Calu3 (cell line): ENCODE measurements around the gene GJA1. TPM values are rescaled to one million over a fixed set of nuclear protein-coding genes. Genes with fewer than 3 reads are reported as not detected.

Experiments
- BruUV-seq: library from RNA; stranded (reverse); fragments of 400-500 nt; replicated peaks from 2 replicates; lab custom pipeline; 2021; lab: Mats Ljungman, UMichigan
- CTCF ChIA-PET: fragments of 300-600 bp; sonication (Branson Sonifier 250); formaldehyde crosslinking; loops from one replicate; lab custom pipeline; 2022; ENCODE audit warnings: antibody characterized with exemption; lab: Charles Lee
- DNase-seq: peaks from one replicate; pipeline ENCODE4 v3.0.0; 2022
- H3K27ac Mint-ChIP-seq: one replicate; pipeline ENCODE4 v1.8.0; 2022; ENCODE audit warnings: mixed read lengths; ENCODE audit not compliant: unreplicated experiment
- H3K27me3 Mint-ChIP-seq: one replicate; pipeline ENCODE4 v1.8.0; 2022; ENCODE audit warnings: mixed read lengths; ENCODE audit not compliant: unreplicated experiment
- H3K36me3 Mint-ChIP-seq: one replicate; pipeline ENCODE4 v1.8.0; 2022; ENCODE audit warnings: mild to moderate bottlenecking, moderate library complexity, mixed read lengths; ENCODE audit not compliant: insufficient read depth, unreplicated experiment
- H3K4me1 Mint-ChIP-seq: one replicate; pipeline ENCODE4 v1.8.0; 2022; ENCODE audit warnings: mild to moderate bottlenecking, low read depth, mixed read lengths; ENCODE audit not compliant: unreplicated experiment
- H3K4me3 Mint-ChIP-seq: one replicate; pipeline ENCODE4 v1.8.0; 2022; ENCODE audit warnings: mild to moderate bottlenecking, low read depth, moderate library complexity, mixed read lengths; ENCODE audit not compliant: unreplicated experiment
- H3K9me3 Mint-ChIP-seq: one replicate; pipeline ENCODE4 v1.8.0; 2022; ENCODE audit warnings: low read depth, mixed read lengths; ENCODE audit not compliant: unreplicated experiment
- CTCF ChIP-seq: fragments of 200-600 bp; IDR thresholded peaks from one replicate; pipeline ENCODE4 v1.8.0; 2022; ENCODE audit warnings: antibody characterized with exemption; ENCODE audit not compliant: unreplicated experiment
- intact Hi-C: fragments of 100-400 bp; cut with micrococcal nuclease; formaldehyde crosslinking; loops from one replicate; pipeline ENCODE4 v1.10.0; 2022; ENCODE audit not compliant: unreplicated experiment
- total RNA-seq: library from RNA; stranded (reverse); gene quantifications from 2 replicates; pipeline ENCODE4 v1.2.3, GENCODE V29; 2022

The GJA1 gene
- total RNA-seq, 1 experiment from 2014 or later: 211 TPM

DNA sequence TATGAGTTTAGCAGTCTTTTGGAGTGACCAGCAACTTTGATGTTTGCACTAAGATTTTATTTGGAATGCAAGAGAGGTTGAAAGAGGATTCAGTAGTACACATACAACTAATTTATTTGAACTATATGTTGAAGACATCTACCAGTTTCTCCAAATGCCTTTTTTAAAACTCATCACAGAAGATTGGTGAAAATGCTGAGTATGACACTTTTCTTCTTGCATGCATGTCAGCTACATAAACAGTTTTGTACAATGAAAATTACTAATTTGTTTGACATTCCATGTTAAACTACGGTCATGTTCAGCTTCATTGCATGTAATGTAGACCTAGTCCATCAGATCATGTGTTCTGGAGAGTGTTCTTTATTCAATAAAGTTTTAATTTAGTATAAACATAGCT lies 13.9 kb downstream of the GJA1 start:
- Mint-ChIP-seq H3K36me3 (peaks cover 50% of the 10 kb centered on the region), H3K9me3 (no peaks in the 10 kb centered on the region), H3K4me1 (peaks cover 8% of the 10 kb centered on the region), H3K27ac (no peak overlapping the region), H3K27me3 (no peaks in the 10 kb centered on the region), H3K4me3 (no peak overlapping the region)
- intact Hi-C loops: no loop called here
- TF ChIP-seq CTCF: no peak
- CTCF ChIA-PET: no interaction called here
- no peak for DNase-seq
- BruUV-seq: no TSS peak

DNA sequence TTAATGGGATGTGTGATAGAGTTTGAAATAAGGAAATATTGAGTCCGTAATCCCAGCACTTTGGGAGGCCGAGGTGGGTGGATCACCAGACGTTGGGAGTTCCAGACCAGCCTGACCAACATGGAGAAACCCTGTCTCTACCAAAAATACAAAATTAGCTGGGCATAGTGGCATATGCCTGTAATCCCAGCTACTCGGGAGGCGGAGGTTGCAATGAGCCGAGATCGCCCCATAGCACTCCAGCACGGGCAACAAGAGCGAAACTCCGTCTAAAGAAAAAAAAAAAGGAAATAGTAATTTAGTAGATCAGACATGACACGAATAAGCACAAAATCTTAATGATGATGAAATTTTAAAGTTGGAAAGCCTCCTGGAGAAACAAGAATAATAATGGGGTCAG lies 14.8 kb downstream of the GJA1 start:
- Mint-ChIP-seq H3K27me3 (no peaks in the 10 kb centered on the region), H3K36me3 (peaks cover 41% of the 10 kb centered on the region), H3K27ac (no peak overlapping the region), H3K4me3 (no peak overlapping the region), H3K4me1 (no peaks in the 10 kb centered on the region), H3K9me3 (no peaks in the 10 kb centered on the region)
- DNase-seq: no peak
- intact Hi-C loops: no loop called here
- no TSS peak for BruUV-seq
- TF ChIP-seq CTCF: no peak
- CTCF ChIA-PET: no interaction called here

DNA sequence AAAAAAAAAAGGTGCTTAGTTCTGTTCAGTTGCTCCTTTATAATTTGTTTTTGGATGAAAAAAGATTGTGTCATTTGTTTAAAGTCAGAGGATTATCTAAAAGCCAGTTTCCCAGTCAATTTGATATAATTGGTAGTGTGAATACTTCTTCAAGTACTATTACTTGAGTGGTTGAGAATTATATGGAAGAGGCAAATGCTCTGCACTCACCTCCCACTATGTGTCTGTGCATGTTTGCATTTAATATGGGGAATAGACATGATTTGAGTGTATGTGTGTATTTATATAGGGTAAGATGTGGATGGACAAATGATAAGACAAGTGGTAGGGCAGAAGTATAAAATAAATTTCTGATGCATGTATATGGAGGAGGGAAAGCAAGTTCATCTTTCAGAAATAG lies 15.8 kb downstream of the GJA1 start:
- H3K27me3 Mint-ChIP-seq: no peaks in the 10 kb centered on the region
- no peak overlapping the region for H3K4me3 Mint-ChIP-seq
- H3K27ac Mint-ChIP-seq: no peak overlapping the region
- BruUV-seq: no TSS peak
- no peak for TF ChIP-seq CTCF
- H3K36me3 Mint-ChIP-seq: peaks cover 36% of the 10 kb centered on the region
- no peak for DNase-seq
- intact Hi-C loops: no loop called here
- H3K4me1 Mint-ChIP-seq: no peaks in the 10 kb centered on the region
- no peaks in the 10 kb centered on the region for H3K9me3 Mint-ChIP-seq
- CTCF ChIA-PET: no interaction called here

DNA sequence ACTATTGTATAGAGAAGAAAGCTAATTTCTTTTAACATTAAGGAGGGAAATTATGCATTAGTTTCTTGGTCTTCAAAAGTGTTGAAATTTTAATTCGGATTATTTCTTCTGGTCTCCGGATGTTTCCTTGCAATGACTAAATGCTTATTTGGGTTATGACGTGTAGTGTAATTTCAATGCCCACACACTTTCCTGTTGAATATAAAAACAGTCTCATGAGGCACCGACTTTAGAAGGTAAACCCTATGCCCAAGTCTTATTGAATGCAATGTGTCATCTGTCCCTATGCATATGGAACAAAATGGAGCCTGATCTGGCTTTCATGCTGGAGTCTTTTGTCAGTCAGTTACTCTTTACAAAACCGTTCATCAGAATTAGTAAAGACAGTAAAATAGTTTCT lies 17.7 kb downstream of the GJA1 start:
- DNase-seq: no peak
- Mint-ChIP-seq H3K27me3 (no peaks in the 10 kb centered on the region), H3K27ac (no peak overlapping the region), H3K9me3 (no peaks in the 10 kb centered on the region), H3K4me3 (no peak overlapping the region), H3K4me1 (no peaks in the 10 kb centered on the region), H3K36me3 (peaks cover 22% of the 10 kb centered on the region)
- no TSS peak for BruUV-seq
- CTCF ChIA-PET: interaction anchor here (1.3 kb wide), 1 partner anchor 9 kb away, joined by 4 read pairs; no protein-coding TSS in a partner anchor
- intact Hi-C loops: no loop called here
- no peak for TF ChIP-seq CTCF
